SU-DHL-6 (cell line): Measurements from ENCODE around the gene ZNF726.
"Not testable (repeated sequence)": the region's sequence is repeated elsewhere in the genome, so short reads cannot be mapped to it uniquely, and the experiment has no call there.

ENCODE experiments used
- H2AFZ ChIP-seq: fragments of 200-600 bp; sonication (generic); 2 replicates; pipeline ENCODE4 v1.6.1; 2014; ENCODE audit warnings: low read depth, mild to moderate bottlenecking, moderate library complexity, mixed read lengths, antibody characterized with exemption, low read length; ENCODE audit not compliant: severe bottlenecking
- H3F3A ChIP-seq: fragments of 200-600 bp; shearing (Covaris generic); 2 replicates; pipeline ENCODE4 v1.6.0; 2016; ENCODE audit warnings: antibody characterized with exemption, mild to moderate bottlenecking; ENCODE audit not compliant: insufficient read depth
- H3K27ac ChIP-seq: fragments of 200-600 bp; sonication (generic); 2 replicates; pipeline ENCODE4 v1.5.1; 2016; ENCODE audit warnings: low read depth, mild to moderate bottlenecking, low read length, moderate library complexity, mixed read lengths
- H3K27me3 ChIP-seq: fragments of 200-600 bp; sonication (generic), shearing (Covaris generic); 2 replicates; pipeline ENCODE4 v1.6.0; 2014; ENCODE audit warnings: mild to moderate bottlenecking, low read length
- H3K36me3 ChIP-seq: fragments of 200-600 bp; sonication (generic); 2 replicates; pipeline ENCODE4 v1.6.1; 2014; ENCODE audit warnings: mild to moderate bottlenecking, low read length, mixed read lengths
- H3K4me2 ChIP-seq: fragments of 300-600, 200-600 bp; shearing (Covaris generic), sonication (generic); 2 replicates; pipeline ENCODE4 v1.6.0; 2014; ENCODE audit warnings: low read length, low read depth, mild to moderate bottlenecking; ENCODE audit not compliant: poor library complexity, severe bottlenecking
- H3K4me3 ChIP-seq: fragments of 200-600 bp; sonication (generic); 2 replicates; pipeline ENCODE4 v1.5.1; 2014; ENCODE audit warnings: antibody characterized with exemption, low read length, mild to moderate bottlenecking, mixed read lengths; ENCODE audit not compliant: insufficient read depth, poor library complexity, severe bottlenecking
- H3K79me2 ChIP-seq: fragments of 200-600 bp; sonication (generic); 2 replicates; pipeline ENCODE4 v1.6.1; 2014; ENCODE audit warnings: mild to moderate bottlenecking, low read length, moderate library complexity; ENCODE audit not compliant: insufficient read depth
- H3K9ac ChIP-seq: fragments of 200-600 bp; sonication (generic); 2 replicates; pipeline ENCODE4 v1.7.0; 2014; ENCODE audit warnings: mild to moderate bottlenecking, low read length
- H3K9me2 ChIP-seq: fragments of 200-600 bp; sonication (generic); replicated peaks from 2 replicates; pipeline ENCODE4 v1.6.1; 2014; ENCODE audit warnings: low read length; ENCODE audit not compliant: insufficient read depth
- H3K9me3 ChIP-seq: fragments of 200-600 bp; sonication (generic); 2 replicates; pipeline ENCODE4 v1.6.1; 2014; ENCODE audit warnings: low read length, mixed read lengths; ENCODE audit not compliant: insufficient read depth
- H4K20me1 ChIP-seq: fragments of 200-600 bp; sonication (generic); 2 replicates; pipeline ENCODE4 v1.6.1; 2014; ENCODE audit warnings: low read depth, mild to moderate bottlenecking, antibody characterized with exemption, low read length, moderate library complexity, mixed read lengths
- CTCF ChIP-seq: fragments of 200-600 bp; sonication (generic); IDR thresholded peaks from one replicate; pipeline ENCODE4 v1.5.1; 2017; ENCODE audit warnings: antibody characterized with exemption, mild to moderate bottlenecking, low read length, moderate library complexity; ENCODE audit not compliant: insufficient read depth, poor library complexity, severe bottlenecking
- EZH2phosphoT487 ChIP-seq: fragments of 200-600 bp; sonication (generic), shearing (Covaris generic); conservative IDR thresholded peaks from 2 replicates; pipeline ENCODE4 v1.6.1; 2018; ENCODE audit warnings: mild to moderate bottlenecking, antibody characterized with exemption, low read length, moderate library complexity, mixed read lengths

Gene ZNF726

GRCh38 chr19:23872282-23872919 is 42.3 kb upstream of the ZNF726 start:
- H3F3A ChIP-seq = no peaks in the 10 kb centered on the region
- H3K9ac ChIP-seq = no peak overlapping the region
- no peaks in the 10 kb centered on the region for H3K9me3 ChIP-seq
- H4K20me1 ChIP-seq = no peaks in the 10 kb centered on the region
- H2AFZ ChIP-seq = no peak overlapping the region
- no peaks in the 10 kb centered on the region for H3K27me3 ChIP-seq
- no peaks in the 10 kb centered on the region for H3K36me3 ChIP-seq
- TF ChIP-seq EZH2phosphoT487 = no peak
- TF ChIP-seq CTCF = no peak
- no peak overlapping the region for H3K4me2 ChIP-seq
- H3K27ac ChIP-seq = no peak overlapping the region
- no peaks in the 10 kb centered on the region for H3K9me2 ChIP-seq
- no peak overlapping the region for H3K4me3 ChIP-seq
- no peaks in the 10 kb centered on the region for H3K79me2 ChIP-seq

GRCh38 chr19:23876261-23876660 is 38.4 kb upstream of the ZNF726 start:
- Histone ChIP-seq H3K4me3 (no peak overlapping the region), H3K36me3 (no peaks in the 10 kb centered on the region), H3K9ac (no peak overlapping the region), H3K27ac (no peak overlapping the region), H3K9me2 (no peaks in the 10 kb centered on the region), H2AFZ (no peak overlapping the region), H3K9me3 (no peaks in the 10 kb centered on the region), H3K4me2 (no peak overlapping the region), H3F3A (no peaks in the 10 kb centered on the region), H4K20me1 (no peaks in the 10 kb centered on the region), H3K27me3 (no peaks in the 10 kb centered on the region), H3K79me2 (no peaks in the 10 kb centered on the region)
- TF ChIP-seq CTCF (no peak), EZH2phosphoT487 (no peak)

DNA sequence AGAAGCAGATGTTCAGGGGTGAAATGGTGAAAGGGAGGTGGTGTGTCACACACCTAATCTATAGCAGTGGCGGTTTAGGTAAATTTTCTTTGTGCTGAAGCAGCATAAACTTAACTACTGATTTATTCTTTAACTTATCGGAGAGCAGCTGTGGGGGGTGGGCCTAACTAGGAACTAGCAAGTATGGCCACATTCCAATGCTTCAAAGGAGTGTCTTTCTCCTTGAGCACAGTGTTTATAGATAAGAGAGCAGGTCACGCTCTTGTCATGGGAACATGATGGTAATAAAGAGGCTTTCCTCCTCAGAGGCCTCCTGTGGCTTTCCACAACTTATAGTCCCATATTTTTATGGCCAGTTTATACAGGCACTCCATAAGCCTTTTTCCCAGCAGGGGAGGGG is 37.9 kb upstream of the ZNF726 start:
- not testable (repeated sequence) for H3K36me3 ChIP-seq, H3K27ac ChIP-seq, H3K4me3 ChIP-seq, H3K9me3 ChIP-seq, H3K9ac ChIP-seq, H2AFZ ChIP-seq, H3K4me2 ChIP-seq, H3F3A ChIP-seq, H4K20me1 ChIP-seq, H3K9me2 ChIP-seq, H3K27me3 ChIP-seq, H3K79me2 ChIP-seq

DNA sequence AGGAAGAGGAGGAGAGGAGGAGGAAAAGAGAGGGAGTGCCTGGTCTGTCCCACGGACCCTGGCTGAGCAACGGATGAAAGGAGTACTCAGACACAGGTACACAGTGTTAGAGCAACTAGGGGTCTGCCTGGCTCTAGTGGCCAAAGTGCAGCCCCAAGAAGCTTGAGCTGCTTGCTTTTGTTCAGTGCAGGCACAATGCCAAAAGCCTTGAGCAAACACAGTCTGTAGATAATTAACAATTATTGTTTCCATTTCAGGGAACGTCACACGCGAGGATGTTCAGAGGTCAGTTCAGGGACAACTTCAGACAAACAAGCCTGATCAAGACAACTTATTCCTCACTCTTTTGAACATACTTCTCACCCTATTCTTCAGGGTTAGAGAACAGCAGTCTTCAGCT is 32.2 kb upstream of the ZNF726 start:
- H3K9ac ChIP-seq = no peak overlapping the region
- H3K36me3 ChIP-seq = no peaks in the 10 kb centered on the region
- H3F3A ChIP-seq = no peaks in the 10 kb centered on the region
- no peak overlapping the region for H2AFZ ChIP-seq
- H4K20me1 ChIP-seq = no peaks in the 10 kb centered on the region
- no peaks in the 10 kb centered on the region for H3K27me3 ChIP-seq
- no peaks in the 10 kb centered on the region for H3K9me3 ChIP-seq
- H3K9me2 ChIP-seq = no peaks in the 10 kb centered on the region
- TF ChIP-seq EZH2phosphoT487 = no peak
- no peak for TF ChIP-seq CTCF
- H3K4me2 ChIP-seq = no peak overlapping the region
- no peak overlapping the region for H3K4me3 ChIP-seq
- H3K79me2 ChIP-seq = no peaks in the 10 kb centered on the region
- no peak overlapping the region for H3K27ac ChIP-seq
